NB4 (cell line): ENCODE data around the gene PLD4.
"Not testable (repeated sequence)": the region's sequence is repeated elsewhere in the genome, so short reads cannot be mapped to it uniquely, and the experiment has no call there.

Experiments used
- MYC ChIP-seq: IDR thresholded peaks from 2 replicates; pipeline ENCODE4 v1.6.1; 2011; ENCODE audit warnings: low read depth, low read length
- POLR2A ChIP-seq: IDR thresholded peaks from 2 replicates; pipeline ENCODE4 v1.6.1; 2011; ENCODE audit warnings: mild to moderate bottlenecking; ENCODE audit not compliant: insufficient read length; ENCODE audit errors: extremely low read depth
- TF ChIP-seq, protein P1 (sequence below): IDR thresholded peaks from one replicate; pipeline ENCODE4 v1.5.1; 2012; ENCODE audit warnings: low read depth, low read length
- TF ChIP-seq, protein P2 (sequence below): IDR thresholded peaks from 2 replicates; pipeline ENCODE4 v1.6.1; 2011; ENCODE audit warnings: low read depth, low read length

DNA sequence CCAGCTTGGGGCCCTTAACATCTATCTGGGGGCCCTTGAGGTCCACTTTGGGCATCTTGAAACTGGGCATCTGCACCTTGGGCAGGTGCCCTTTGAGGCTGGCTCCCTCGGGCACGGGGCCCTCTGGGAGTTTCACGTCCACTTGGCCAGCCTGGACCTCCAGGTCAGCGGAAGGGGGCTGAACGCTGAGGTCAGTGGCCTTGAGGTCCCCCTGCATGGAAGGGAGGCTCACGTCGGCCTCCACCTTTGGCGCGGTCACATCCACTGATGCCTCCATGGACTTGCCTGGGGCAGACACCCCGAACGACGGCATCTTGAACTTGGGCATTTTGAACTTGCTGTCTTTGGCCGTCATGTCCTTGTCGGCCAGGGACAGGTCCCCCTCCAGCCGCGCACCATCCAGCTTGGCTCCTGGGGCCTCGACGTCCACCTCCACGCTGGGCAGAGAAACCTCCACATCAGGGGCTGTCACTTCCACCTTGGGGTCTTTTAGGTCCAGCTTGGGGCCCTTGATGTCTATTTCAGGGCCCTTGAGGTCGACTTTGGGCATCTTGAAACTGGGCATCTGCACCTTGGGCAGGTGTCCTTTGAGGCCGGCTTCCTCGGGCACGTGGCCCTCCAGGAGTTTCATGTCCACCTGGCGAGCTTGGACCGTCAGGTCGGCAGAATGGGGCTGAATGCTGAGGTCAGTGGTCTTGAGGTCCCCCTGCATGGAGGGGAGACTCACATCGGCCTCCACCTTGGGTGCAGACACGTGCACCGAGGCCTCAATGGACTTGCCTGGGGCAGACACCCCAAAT, 18.7 kb downstream of the PLD4 start:
- TF ChIP-seq POLR2A, MYC: not testable (repeated sequence)
- TF ChIP-seq, protein P1, sequence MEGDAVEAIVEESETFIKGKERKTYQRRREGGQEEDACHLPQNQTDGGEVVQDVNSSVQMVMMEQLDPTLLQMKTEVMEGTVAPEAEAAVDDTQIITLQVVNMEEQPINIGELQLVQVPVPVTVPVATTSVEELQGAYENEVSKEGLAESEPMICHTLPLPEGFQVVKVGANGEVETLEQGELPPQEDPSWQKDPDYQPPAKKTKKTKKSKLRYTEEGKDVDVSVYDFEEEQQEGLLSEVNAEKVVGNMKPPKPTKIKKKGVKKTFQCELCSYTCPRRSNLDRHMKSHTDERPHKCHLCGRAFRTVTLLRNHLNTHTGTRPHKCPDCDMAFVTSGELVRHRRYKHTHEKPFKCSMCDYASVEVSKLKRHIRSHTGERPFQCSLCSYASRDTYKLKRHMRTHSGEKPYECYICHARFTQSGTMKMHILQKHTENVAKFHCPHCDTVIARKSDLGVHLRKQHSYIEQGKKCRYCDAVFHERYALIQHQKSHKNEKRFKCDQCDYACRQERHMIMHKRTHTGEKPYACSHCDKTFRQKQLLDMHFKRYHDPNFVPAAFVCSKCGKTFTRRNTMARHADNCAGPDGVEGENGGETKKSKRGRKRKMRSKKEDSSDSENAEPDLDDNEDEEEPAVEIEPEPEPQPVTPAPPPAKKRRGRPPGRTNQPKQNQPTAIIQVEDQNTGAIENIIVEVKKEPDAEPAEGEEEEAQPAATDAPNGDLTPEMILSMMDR, result not testable (repeated sequence)
- TF ChIP-seq, protein P2, sequence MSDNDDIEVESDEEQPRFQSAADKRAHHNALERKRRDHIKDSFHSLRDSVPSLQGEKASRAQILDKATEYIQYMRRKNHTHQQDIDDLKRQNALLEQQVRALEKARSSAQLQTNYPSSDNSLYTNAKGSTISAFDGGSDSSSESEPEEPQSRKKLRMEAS, result not testable (repeated sequence)
